ENCODE results near the gene C1QTNF5. TPM values are rescaled to one million over a fixed set of nuclear protein-coding genes. Genes with fewer than 3 reads are reported as not detected.

Gene C1QTNF5
- total RNA-seq, 1 experiment from 2014 or later, result 3.0 TPM

- no peak for TF ChIP-seq AFF4 (CRISPR knock-in tag; IDR thresholded peaks at IDR 0.05; ENCODE audit: borderline replicate concordance)
These were observed 40.7 kb upstream of the C1QTNF5 start, which contains the start of gene USP2 (continued) for GRCh38 chr11:119381181-119381988.

DNA sequence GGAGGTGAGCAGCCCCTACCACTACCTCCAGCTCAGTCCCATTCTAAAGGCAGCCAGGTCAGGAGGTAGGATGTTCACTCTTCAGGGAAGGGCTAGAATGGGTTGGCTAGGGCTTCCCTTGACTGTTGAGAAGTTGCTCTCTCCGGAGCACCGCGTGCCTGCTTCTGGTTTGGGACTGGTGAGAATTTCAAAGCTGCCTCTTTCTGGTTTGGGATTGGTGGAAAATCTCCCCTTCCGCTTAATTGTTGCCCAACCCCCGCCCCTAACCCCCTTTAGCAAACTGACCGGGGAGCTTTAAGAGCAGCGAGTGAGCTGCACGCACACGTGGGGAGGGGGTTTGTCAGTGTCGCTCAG is 40.1 kb upstream of the C1QTNF5 start:
- Mint-ChIP-seq H3K4me1 (peaks cover 45% of the 10 kb centered on the region), H3K9me3 (no peaks in the 10 kb centered on the region), H3K4me3 (no peak overlapping the region), H3K27me3 (ENCODE audit: low read depth) (peaks cover 20% of the 10 kb centered on the region), H3K36me3 (no peaks in the 10 kb centered on the region), H3K27ac (0 out of 2 replicates have a peak overlapping the region, but pooled peaks have one; percentile 12)
- ATAC-seq (peak; percentile 12), DNase-seq (ENCODE audit: low spot score) (no peak)
- CTCF ChIA-PET, result interaction anchor here (0.6 to 12.9 kb wide), 28 partner anchors 8 to 922 kb away, joined by 3 to 262 read pairs (median 4); partner anchors contain the start of genes C1QTNF5, HINFP, MFRP and RNF26
- POLR2A ChIA-PET, result interaction anchor here (0.6 to 1.5 kb wide), 5 partner anchors 19 to 36 kb away, joined by 3 to 5 read pairs (median 4); no protein-coding TSS in a partner anchor
- no peak for TF ChIP-seq ATF2 (CRISPR knock-in tag; IDR thresholded peaks at IDR 0.05; ENCODE audit: borderline replicate concordance, low read depth)
- TF ChIP-seq, protein P1, sequence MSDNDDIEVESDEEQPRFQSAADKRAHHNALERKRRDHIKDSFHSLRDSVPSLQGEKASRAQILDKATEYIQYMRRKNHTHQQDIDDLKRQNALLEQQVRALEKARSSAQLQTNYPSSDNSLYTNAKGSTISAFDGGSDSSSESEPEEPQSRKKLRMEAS (CRISPR knock-in tag; IDR thresholded peaks at IDR 0.05), result peak; percentile 76
- no peak for TF ChIP-seq TP53 (CRISPR knock-in tag; IDR thresholded peaks at IDR 0.05)
- no peak for TF ChIP-seq KAT7 (CRISPR knock-in tag; IDR thresholded peaks at IDR 0.05; ENCODE audit: borderline replicate concordance)
- TF ChIP-seq JUN (CRISPR knock-in tag; IDR thresholded peaks at IDR 0.05), result no peak
- no peak for TF ChIP-seq SP1 (CRISPR knock-in tag; conservative IDR thresholded peaks at IDR 0.05)

DNA sequence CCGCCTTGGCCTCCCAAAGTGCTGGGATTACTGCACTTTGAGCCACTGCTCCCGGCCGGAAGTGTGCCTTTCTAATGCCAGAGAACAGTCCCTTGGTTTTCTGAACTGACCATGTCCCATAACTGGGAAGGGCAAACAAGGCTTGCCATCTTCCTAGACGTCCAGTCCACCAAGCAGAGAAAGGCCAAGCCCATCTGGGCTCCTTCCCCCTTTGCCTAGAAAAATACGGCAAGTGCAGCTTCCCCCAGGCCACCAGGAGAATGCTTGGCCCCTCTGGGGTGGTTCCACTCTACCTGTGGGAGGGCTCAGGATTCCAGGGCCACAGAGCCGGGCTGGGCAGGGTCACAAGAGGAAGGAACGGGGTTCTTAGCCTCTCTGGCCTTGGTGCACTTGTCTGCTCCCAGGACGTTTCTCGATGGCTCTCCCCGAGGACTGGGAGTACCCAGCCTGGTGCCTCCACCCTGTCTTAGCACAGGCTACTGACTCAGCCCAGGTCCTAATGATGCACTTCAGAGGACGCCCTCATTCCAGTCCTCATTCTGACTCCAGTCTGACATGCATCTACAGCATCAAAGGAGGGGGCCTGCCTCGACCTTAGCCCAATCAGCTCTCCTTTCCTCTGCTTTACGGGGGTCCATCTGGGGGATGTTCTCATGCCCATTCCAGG is 39.6 kb upstream of the C1QTNF5 start:
- TF ChIP-seq TEAD1 (CRISPR knock-in tag; IDR thresholded peaks at IDR 0.05) (no peak), FOXJ3 (CRISPR knock-in tag; IDR thresholded peaks at IDR 0.05; ENCODE audit: borderline replicate concordance) (no peak)
- Mint-ChIP-seq H3K4me1 (peaks cover 50% of the 10 kb centered on the region), H3K9me3 (no peaks in the 10 kb centered on the region), H3K27ac (no peak overlapping the region), H3K36me3 (no peaks in the 10 kb centered on the region), H3K4me3 (no peak overlapping the region), H3K27me3 (ENCODE audit: low read depth) (peaks cover 20% of the 10 kb centered on the region)
- ChIA-PET CTCF (interaction anchor here (0.9 to 12.9 kb wide), 19 partner anchors 8 to 923 kb away, joined by 3 to 262 read pairs (median 5); partner anchors contain the start of genes C1QTNF5, HINFP, MFRP and THY1), POLR2A (interaction anchor here (1.2 to 1.5 kb wide), 3 partner anchors 24 to 36 kb away, joined by 3 to 5 read pairs (median 4); no protein-coding TSS in a partner anchor)
- ATAC-seq (no peak), DNase-seq (ENCODE audit: low spot score) (no peak)

GRCh38 chr11:119378851-119379465 is 38.3 kb upstream of the C1QTNF5 start:
- Mint-ChIP-seq H3K4me3 (peak overlapping the region; percentile 52), H3K4me1 (peaks cover 62% of the 10 kb centered on the region), H3K9me3 (no peaks in the 10 kb centered on the region), H3K27me3 (ENCODE audit: low read depth) (peaks cover 20% of the 10 kb centered on the region), H3K27ac (no peak overlapping the region), H3K36me3 (no peaks in the 10 kb centered on the region)
- no peak for DNase-seq (ENCODE audit: low spot score)
- no peak for ATAC-seq
- POLR2A ChIA-PET, result interaction anchor here (0.5 to 1.2 kb wide), 3 partner anchors 44 to 709 kb away, joined by 3 read pairs; partner anchors contain the start of gene THY1
- CTCF ChIA-PET, result interaction anchor here (0.6 to 12.9 kb wide), 8 partner anchors 11 to 96 kb away, joined by 3 to 262 read pairs (median 38); partner anchors contain the start of genes C1QTNF5 and MFRP
- TF ChIP-seq RORB (CRISPR knock-in tag; IDR thresholded peaks at IDR 0.05) (no peak), USF1 (CRISPR knock-in tag; IDR thresholded peaks at IDR 0.05) (no peak), SMAD3 (CRISPR knock-in tag; IDR thresholded peaks at IDR 0.05; ENCODE audit: borderline replicate concordance) (no peak), FOXK1 (CRISPR knock-in tag; IDR thresholded peaks at IDR 0.05) (no peak), ETV6 (CRISPR knock-in tag; IDR thresholded peaks at IDR 0.05) (no peak), ZBTB43 (CRISPR knock-in tag; IDR thresholded peaks at IDR 0.05) (no peak), NR3C1 (CRISPR knock-in tag; conservative IDR thresholded peaks at IDR 0.05; ENCODE audit: low read depth) (no peak), OVOL2 (CRISPR knock-in tag; IDR thresholded peaks at IDR 0.05; ENCODE audit: borderline replicate concordance) (no peak)
- TF ChIP-seq, protein P2, sequence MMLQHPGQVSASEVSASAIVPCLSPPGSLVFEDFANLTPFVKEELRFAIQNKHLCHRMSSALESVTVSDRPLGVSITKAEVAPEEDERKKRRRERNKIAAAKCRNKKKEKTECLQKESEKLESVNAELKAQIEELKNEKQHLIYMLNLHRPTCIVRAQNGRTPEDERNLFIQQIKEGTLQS (CRISPR knock-in tag; conservative IDR thresholded peaks at IDR 0.05), result no peak

Measured in WTC11 (cell line).